HEK293T (cell line): ENCODE results near the gene KIF5C.

Source experiments
- SP1 ChIP-seq: fragments of 450-650 bp; IDR thresholded peaks from 2 replicates; pipeline ENCODE4 v1.6.1; 2017
- SUZ12 ChIP-seq: fragments of 450-650 bp; IDR thresholded peaks from 2 replicates; pipeline ENCODE4 v1.6.1; 2016; ENCODE audit warnings: mild to moderate bottlenecking

GRCh38 chr2:148988337-148988736, 113.3 kb downstream of the KIF5C start:
- no peak for TF ChIP-seq SUZ12
- TF ChIP-seq SP1 = no peak
